SW 1271 (cell line): ENCODE data around the gene CD38.
"Not testable (repeated sequence)": the region's sequence is repeated elsewhere in the genome, so short reads cannot be mapped to it uniquely, and the experiment has no call there.

Experiments
- DNase-seq, 2 experiments: peaks; one replicate each; lab custom pipeline; 2025; lab: John Stamatoyannopoulos, UW

CD38 gene

DNA sequence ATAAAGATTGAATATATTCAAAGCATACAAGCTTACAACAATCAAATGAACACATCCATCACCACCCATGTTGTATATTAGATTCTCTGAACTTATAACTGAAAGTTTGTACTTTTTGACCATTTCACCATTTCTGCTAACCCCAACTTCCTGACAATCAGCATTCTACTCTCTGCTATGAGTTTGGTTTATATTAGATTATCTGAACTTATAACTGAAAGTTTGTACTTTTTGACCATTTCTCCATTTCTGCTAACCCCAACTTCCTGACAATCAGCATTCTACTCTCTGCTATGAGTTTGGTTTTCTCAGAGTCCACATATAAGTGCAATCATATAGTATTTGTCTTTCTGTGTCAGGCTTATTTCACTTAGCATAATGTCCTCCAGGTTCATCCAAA is 15.7 kb upstream of the CD38 start:
- DNase-seq, result not testable (repeated sequence)

DNA sequence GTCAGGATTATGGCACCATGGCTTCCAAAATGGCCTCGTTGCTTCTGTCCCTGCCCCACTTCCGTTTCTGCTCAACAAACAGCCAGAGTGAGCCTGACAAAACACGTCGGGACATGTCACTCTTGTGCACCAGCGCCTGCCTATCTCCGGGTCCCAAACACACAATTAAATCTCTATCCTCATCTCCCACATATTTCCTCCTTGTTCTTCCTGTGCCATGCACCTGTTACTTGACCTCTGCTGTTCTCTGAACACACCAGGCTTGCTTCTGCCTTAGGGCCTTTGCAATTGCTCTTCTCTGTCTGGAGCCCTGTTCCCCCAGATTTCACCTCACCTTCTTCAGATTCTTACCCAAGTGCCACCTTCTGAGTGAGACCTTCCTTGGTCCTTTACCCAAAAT is 12.7 kb upstream of the CD38 start:
- DNase-seq, result no peak

GRCh38 chr4:15765910-15766697 is 12.0 kb upstream of the CD38 start:
- DNase-seq, result no peak

- no peak for DNase-seq
Observed at GRCh38 chr4:15766821-15767220, 11.3 kb upstream of the CD38 start.

DNA sequence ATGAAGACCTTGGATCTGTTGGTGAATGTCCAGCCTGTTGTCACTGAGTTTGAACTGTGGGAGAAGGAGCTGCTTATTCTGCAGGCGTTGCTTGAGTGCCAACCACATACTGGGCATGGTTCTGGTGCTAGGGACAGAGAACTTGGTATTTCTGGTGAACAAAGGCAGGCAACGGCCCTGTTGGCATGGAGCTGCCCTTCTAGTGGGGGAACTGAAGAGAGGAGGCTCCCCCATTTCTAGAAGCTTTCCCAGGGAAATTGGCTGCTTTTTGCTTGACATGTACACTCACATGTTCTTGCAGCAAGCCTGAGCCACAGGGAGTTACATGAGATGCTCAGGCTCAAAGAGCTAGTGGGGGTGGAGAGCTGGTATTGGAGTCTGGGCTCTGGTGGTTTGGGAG is 8.9 kb upstream of the CD38 start:
- no peak for DNase-seq

- no peak for DNase-seq
Observed at GRCh38 chr4:15771216-15772058, 6.7 kb upstream of the CD38 start.

DNA sequence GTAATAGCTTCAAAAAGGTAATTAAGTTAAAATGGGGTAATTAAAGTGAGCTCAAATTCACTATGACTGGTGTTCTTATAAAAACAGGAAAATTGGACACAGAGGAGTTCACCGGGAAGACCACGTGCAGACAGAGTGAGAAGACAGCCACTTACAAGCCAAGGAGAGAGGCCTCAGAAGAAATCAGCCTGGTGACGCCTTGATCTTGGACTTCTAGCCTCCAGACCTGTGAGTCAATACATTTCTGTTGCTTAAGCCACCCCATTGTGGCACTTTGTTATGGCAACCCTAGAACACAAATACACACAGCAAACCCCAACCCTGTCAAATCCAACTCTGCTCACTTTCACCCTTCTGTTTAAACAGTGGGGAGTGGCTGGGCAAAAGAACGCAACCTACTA is 4.1 kb upstream of the CD38 start:
- DNase-seq, result no peak

DNA sequence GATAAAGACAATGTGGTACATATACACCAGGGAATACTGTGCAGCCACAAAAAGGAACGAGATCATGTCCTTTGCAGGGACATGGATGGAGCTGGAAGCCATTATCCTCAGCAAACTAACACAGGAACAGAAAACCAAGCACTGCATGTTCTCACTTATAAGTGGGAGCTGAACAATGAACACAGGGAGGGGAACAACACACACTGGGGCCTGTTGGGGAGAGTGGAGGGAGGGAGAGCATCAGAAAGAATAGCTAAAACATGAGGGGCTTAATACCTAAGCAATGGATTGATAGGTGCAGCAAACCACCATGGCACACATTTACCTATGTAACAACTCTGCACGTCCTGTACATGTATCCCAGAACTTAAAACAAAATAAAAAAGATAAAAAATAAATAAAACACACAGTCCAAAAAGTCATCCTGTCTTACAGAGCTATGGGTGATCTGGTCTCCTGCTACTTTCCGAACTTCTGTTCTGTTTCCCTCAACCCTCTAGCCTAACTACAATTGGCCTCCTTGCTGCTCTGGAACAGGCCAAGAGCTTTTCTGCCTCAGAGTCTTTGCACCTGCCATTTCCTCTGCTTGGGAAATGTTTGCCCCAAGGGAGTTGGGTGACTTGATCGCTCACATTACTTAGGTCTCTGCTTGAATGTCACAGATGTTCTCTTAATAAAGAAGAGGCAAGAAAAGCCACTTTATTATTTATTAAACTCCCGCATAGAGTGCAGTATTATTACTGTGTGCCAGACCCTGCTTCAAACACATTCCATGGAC is 1.1 kb upstream of the CD38 start:
- no peak for DNase-seq

GRCh38 chr4:15777697-15778288 is 335 bp upstream of the CD38 start:
- DNase-seq, result no peak

DNA sequence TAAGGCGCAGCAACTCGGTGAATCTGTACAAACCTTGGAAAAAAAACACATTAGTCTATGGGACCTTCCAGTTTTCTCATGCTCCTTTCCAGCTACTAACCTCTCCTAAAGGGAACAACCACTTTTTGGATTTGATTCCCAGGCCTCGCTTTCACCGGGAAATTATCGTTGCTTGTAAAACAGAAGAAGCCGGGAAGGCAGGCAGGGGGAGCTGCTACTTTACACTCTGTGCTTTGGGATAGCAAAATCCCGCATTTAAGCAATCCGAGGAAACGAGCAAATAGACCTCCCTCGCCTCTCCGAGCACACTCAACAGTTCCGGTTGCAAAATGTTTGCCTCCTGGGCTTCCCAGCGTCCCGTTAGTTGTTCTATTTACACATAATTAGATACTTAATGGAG is 1.2 kb downstream of the CD38 start:
- no peak for DNase-seq

DNA sequence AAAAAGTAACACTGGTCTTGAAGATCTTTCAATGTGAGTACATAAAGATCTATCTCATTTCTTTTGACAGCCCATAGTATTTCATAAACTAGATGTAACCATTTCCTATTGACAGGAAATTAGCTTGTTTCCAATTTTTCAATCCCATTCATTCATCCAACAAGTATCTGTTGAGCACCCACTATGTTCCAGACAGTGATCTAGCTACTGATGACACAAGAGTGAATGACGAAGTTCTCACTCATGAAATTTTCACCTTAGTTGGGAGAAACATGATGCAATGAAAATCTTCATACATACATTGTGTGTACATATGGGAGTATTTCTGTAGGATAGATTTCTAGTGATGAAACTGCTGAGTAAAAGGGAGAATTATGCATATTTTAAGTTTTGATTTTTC is 1.7 kb downstream of the CD38 start:
- no peak for DNase-seq

DNA sequence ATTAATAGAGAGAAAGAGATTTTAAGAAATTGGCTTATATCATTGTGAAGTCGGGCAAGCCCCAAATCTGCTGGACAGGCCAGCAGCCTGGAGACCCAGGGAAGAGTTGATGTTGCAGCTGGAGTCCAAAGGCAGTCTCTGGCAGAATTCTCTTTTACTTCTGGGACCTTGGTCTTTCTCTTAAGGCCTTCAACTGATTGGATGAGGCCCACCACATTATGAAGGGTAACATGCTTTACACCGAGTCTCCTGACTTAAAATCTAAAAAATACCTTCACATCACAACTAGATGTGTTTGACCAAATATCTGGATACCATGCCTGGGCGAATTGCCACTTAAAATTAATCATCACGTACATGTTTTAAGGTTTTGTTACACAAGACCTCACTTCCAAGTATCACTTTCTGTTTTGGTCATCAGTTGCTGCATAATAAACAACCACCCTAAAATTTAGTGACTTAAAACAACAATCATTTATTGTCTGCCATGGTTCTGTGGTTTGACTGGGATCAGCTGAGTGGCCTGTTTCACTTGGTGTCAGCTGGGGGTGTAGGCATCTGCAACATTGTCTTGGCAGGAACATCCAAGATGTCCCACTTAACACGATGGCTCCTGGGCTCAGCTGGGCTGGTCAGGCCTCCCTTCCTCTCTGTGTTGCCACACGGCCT is 3.4 kb downstream of the CD38 start:
- no peak for DNase-seq

- no peak for DNase-seq
Observed at GRCh38 chr4:15783676-15784075, 5.5 kb downstream of the CD38 start.

DNA sequence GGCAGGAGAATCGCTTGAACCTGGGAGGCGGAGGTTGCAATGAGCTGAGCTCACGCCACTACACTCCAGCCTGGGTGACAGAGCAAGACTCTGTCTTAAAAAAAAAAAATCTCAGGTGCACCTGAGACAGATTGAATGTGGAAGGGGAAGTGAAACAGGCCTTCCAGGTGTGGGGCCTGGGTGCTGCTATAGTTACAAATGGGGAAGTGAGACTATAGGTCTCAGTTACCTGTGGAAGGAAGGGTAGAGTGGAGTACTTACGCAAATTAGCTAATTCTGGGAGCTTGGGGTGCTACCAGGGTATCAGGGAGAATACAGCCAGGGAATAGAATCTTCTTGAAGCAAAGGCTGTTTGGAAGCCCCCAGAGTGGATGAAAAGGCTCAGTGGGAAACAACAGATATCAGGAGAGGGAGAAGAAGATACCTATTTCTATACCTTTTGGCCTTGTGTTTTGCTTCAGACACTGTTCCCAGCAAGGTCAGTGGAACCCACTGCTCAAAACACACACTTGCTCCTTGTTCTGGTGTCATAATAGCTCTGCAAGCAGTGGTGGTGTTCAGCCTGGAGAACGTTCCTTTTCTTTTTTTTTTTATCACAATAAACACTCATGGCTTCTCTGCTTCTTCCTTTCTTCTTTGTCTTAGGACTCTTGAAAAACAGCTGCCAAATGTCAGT is 7.0 kb downstream of the CD38 start:
- no peak for DNase-seq

- DNase-seq, result no peak
Observed at GRCh38 chr4:15786743-15787142, 8.6 kb downstream of the CD38 start.

DNA sequence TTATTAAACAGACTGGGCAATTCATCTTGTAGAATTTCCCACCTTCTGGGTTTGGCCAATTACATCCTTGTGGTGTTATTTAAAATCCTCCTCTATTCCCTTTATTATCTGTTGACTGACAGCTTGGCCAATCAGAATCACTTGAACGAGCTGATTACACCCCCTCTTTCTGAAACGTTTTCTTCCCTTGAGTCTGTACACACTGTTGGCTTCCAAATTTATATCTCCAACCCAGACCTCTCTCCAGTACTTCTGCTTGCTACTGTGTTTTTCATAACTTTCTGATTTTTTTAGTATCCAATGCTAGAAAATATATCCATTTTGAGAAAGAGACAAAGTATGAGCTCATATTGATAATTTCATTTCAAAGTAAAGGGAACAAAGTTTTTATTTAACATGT is 14.8 kb downstream of the CD38 start:
- DNase-seq, result no peak

DNA sequence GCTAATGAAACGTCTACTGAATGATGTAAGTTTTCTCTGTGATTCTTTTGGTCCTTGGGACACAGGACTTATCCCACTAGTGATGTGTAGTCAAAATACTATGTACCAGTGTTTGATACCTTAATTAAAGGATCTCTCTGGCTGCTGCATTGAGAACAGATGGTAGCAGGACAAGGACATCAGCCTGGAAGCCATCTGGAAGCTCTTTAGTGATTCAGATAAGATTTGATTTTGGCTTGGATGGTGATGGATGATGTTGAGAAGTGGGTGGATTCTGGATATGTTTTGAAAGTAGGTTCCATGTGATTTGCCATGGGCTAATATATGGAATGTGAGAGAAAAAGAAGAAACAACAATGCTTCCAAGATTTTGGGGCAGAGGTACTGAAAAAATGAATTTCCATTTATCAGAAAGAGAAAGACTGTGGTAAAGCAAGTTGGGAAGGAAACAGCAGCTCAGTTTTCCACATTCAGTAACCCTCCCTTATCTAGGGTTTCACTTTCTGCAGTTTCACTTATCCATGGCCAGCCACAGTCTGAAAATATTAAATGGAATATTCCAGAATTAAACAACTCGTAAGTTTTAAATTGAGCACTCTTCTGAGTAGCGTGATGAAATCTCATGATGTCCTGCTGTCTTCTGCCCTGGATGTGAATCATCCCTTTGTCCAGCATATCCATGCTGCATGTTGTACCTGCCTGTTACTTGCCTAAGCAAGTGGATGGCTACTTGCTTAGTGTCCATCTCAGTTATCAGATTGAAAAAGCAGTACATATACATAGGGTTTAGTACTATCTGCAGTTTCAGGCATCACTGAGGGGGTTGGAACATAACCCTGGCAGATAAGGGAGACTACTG is 15.6 kb downstream of the CD38 start:
- no peak for DNase-seq

DNA sequence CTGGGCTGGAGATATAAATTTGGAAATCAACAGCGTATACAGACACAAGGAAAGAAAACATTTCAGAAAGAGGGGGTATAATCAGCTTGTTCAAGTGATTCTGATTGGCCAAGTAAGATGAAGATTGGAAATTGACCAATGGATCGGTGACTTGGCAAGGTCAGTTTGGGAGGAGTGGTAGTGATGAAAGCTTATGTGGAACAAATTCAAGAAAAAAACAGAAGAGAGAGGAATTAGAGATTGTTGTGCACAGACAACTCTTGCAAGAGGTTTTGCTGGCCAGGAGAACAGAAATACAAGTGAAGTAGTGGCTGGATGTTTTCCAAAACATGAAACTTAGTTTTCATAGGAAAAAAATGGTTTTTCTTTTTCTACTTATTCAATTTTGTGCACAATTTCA is 16.3 kb downstream of the CD38 start:
- no peak for DNase-seq

- DNase-seq, result no peak
Observed at GRCh38 chr4:15794905-15795304, 16.8 kb downstream of the CD38 start.

GRCh38 chr4:15797320-15797719 is 19.2 kb downstream of the CD38 start:
- no peak for DNase-seq
